ENCODE data around the gene SPRR2D.
"Not testable (repeated sequence)": the region's sequence is repeated elsewhere in the genome, so short reads cannot be mapped to it uniquely, and the experiment has no call there.

The SPRR2D gene

GRCh38 chr1:153040950-153041631 lies at the start of gene SPRR2D:
TSS of gene SPRR2D (minus strand) at chr1:153041120. CDS start at chr1:153040346, 774 bp downstream.
- no peak for DNase-seq

- no peak for DNase-seq
These were observed 46.7 kb upstream of the SPRR2D start for GRCh38 chr1:153087652-153088051.

DNA sequence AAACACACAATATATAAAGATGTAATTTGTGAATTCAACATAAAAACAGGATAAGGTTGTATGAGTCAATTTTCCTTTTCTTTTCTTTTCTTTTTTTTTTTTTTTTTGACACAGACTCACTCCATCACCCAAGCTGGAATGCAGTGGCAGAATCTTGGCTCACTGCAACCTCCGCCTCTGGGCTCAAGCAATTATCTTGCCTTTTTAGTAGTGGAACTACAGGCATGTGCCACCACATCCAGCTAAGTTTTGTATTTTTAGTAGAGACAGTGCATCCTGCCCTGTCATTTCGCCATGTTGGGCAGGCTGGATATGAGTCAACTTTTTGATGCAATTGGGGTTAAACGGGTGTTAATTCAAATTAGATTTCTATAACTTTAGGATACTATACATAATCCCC lies 40.8 kb upstream of the SPRR2D start:
- no peak for DNase-seq

GRCh38 chr1:153072806-153073726 lies 32.1 kb upstream of the SPRR2D start:
- no peak for DNase-seq

DNA sequence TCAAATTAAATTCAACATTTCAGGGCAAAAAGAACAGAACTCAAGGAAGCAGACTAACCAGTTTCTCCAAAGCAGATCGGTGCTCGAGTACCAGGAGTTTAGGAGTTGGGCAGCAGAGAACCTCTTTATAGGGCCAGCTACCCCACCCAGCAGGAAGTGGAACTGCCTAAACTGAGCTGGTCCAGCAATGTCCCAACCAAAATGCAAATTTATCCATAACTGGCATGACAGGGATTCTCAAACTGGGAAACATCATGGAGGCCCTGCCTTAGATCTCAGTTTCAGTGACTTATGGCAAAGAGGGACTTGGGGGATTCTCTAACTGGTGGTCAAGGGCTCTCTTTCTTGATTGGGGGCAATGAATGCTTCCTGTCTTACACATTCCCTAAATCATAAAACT lies 30.6 kb upstream of the SPRR2D start, which contains the start of gene SPRR2B:
Gene SPRR2B (minus strand): TSS at position 101 of the 400 bp plus-strand sequence. CDS start 772 bp downstream, outside the sequence.
- DNase-seq, result no peak

DNA sequence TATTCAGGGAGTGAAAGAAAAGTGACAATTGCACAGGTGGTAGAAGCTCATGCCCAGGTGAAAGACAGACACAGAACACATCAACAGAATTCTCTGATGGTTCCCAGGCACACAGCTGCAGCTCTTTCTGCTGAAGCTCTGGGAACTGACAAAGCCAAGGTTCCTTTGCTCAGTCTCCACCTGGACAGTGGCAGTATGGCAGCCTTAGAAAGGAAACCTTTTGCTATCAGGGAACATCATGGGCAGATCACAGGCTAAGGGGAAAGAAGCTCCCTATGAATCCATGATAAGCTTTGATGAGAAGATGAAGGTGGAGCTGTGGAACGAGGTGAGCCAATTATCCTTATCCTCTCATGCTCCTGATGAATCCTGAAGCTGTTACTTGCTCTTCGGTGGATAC lies 29.3 kb upstream of the SPRR2D start:
- DNase-seq, result no peak

GRCh38 chr1:153058826-153059784 lies 18.2 kb upstream of the SPRR2D start:
- DNase-seq, result no peak

DNA sequence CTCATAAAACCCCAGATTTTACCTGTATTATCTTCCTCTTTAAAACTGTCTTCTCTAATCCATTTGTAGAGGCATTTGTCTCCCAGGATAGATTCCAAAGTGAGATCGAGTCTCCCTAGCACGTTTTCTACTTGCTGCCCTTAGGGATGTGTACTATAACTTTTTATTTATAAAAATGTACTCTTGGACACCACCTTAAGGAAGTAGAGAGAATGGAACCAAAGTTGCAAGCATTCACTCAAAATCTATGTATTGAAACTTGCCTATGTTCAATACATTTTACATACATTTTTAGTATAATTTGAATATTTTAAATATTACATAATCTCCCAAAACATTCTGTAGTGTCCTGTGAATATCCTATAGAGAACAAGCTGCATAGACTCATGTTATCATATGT lies 17.2 kb upstream of the SPRR2D start:
- no peak for DNase-seq

GRCh38 chr1:153057375-153057774 lies 16.5 kb upstream of the SPRR2D start, which contains the start of gene SPRR2A:
TSS of gene SPRR2A (minus strand) at chr1:153057512. CDS start at chr1:153056735, 777 bp downstream.
- no peak for DNase-seq

DNA sequence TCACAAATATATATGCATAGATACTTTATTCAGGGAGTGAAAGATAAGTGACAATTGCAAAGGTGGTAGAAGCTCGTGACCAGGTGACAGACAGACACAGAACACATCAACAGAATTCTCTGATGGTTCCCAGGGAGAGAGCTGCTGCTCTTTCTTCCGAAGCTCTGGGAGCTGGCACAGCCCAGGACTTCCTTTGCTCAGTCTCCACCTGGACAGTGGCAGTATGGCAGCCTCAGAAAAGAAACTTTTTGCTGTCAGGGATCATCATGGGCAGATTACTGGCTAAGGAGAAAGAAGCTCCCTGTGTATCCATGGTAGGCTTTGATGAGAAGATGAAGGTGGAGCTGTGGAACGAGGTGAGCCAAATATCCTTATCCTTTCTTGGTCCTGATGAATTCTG lies 15.2 kb upstream of the SPRR2D start:
- DNase-seq, result not testable (repeated sequence)

DNA sequence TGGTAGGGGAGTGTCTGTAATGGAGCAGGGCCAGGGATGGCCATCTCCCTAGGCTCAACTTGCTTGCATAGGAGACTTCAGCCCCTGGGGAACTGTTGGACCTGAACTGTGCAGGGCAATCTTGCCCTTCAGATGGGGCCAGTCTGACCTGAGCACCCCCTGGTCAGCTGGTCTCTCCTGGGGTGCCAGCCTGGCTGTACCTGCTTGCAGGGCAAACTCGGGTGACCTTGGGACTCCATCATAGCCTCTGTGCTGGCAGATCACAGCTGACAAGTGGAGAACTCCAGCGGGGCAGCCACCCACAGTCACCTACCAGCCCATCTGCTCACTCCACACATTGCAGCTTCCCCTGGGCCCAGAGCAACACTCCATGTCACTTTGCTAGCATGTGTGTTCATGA lies 8.3 kb upstream of the SPRR2D start:
- no peak for DNase-seq

DNA sequence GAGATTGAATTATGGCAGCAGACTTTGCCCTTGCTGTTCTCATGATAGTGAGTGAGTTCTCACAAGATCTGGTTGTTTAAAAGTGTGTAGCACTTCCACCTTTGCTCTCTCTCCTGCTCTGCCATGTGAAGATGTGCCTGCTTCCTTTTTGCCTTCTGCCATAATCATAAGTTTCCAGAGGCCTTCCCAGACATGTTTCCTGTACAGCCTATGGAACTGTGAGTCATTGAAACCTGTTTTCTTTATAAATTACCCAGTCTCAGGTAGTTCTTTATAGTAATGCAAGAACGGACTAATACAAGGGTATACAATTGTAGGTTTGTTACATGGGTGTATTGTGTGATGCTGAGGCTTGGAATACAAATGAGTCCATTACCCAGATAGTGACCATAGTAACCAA lies 5.7 kb downstream of the SPRR2D start:
- no peak for DNase-seq

- no peak for DNase-seq
These were observed 8.1 kb downstream of the SPRR2D start for GRCh38 chr1:153032677-153033308.

DNA sequence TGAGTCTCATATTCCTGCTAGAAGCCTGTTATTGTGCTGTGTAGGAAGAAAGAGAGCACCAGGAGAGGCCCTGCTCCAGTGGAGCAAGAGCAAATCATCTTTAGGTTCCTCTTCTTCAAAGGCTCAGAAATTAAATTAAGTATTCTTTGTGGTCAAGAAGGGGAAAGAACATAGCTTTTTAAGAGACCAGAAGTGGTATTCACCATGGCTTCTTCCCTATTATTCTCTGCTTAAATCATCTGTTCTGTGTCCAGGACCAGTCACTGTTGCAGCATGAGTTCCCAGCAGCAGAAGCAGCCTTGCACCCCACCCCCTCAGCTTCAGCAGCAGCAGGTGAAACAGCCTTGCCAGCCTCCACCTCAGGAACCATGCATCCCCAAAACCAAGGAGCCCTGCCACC lies 8.8 kb downstream of the SPRR2D start:
- no peak for DNase-seq

DNA sequence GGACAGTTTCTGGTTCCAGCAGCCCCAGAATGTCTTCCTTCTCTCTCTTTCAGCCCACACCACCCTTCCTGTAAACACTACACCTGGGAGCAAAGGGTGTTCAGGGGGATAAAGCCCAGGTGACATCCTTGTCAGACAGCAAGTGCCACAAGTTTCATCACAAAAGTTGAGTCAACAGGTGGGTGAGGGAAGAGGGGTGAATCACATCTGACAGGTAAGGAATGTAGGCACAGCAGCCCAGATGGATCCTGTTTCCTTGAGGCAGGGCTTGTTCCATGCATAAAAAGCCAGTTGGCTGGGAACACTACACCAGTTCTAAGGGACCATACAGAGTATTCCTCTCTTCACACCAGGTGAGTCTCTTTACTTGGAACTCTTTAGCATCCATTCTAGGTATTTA lies 10.0 kb downstream of the SPRR2D start, which contains the start of gene SPRR1B:
Gene SPRR1B (plus strand): TSS at position 309 of the 400 bp plus-strand sequence. CDS start 1,143 bp downstream, outside the sequence.
- DNase-seq, result no peak

DNA sequence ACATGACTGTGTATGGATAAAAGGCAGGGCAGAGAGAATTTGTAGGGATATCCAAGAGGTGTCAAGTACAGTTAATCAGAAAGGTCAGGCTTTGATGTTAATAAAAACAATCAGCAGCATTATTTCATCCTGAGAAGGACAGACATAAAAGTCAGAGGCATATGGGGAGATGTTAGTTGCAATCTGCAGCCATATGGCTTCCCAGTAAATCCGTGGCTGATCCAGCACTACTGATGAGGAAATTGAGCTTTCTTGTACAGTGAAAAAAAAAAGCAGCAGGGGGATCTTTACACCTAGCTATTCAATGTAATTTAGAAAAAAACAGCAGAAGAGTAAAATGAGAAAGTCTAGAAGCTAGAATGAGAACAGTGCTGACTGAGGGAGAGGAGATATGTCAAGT lies 12.2 kb downstream of the SPRR2D start:
- no peak for DNase-seq

- no peak for DNase-seq
These were observed 15.1 kb downstream of the SPRR2D start for GRCh38 chr1:153025797-153026196.

DNA sequence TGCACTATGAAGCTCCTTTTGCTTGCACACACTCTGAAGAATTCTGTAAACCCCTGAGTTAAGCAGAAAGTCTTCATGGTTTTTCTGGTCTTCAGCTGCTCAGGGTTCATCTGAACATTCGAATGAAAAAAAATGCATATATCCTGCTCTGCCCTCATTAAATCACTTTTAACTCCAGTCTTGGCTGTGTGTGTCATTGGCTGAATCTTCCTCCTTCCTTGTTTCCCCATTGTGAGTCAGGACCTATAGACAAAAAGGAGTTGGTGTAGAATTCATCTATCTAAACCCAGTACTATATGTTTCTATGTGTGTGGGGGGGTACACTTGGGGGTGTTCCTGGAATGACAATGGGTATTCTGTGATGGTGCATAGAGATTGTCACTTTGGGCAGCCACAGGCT lies 16.5 kb downstream of the SPRR2D start:
- DNase-seq, result no peak

DNA sequence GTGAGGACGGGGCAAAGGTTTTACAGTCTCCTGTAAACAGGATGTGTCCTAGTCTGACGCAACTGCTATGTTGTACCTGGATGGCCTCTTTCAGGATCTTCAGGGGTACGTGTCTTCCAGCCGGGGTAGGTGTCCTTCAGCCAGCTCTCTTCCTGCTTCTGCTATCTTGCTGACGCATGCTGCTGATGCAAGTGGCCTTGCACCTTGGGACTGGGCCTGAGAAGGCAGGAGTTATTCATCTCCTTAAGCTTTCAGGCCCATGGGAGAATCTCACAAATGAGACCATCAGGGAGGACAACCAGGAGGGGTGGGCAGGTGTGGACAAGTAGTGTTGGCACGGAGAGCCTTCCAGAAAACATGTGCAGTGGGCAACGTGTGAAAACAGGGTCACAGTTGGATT lies 17.8 kb downstream of the SPRR2D start:
- no peak for DNase-seq

- DNase-seq, result not testable (repeated sequence)
These were observed 18.6 kb downstream of the SPRR2D start for GRCh38 chr1:153022340-153022739.

DNA sequence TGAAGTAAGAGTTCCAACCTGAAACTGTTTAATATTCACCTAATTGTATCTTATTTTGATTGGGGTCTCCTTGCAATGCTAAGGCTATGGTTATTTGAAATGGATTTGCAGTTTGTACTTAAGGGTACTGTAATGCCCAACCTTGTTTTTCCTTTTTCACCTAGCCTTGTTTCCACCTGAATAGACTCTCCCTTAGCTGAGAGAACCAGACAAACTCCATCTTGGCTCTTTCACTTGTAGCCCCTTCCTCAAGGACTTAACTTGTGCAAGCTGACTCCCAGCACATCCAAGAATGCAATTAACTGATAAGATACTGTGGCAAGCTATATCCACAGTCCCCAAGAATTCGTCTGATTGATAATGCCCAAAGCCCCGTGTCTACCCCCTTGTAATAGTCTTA lies 19.1 kb downstream of the SPRR2D start:
- not testable (repeated sequence) for DNase-seq

GRCh38 chr1:153011235-153011758 lies 29.6 kb downstream of the SPRR2D start:
- DNase-seq, result not testable (repeated sequence)

Data from activated T-cell treated with anti-CD3 and anti-CD28 coated beads for 4 hours (primary cell).